Stimulated activated CD4-positive, alpha-beta T cell treated with anti-CD3 and anti-CD28 coated beads, Interleukin-2, amount 100 ng/mL, for 48 hours (primary cell): ENCODE results near the gene EBNA1BP2.
"Not testable (repeated sequence)": the region's sequence is repeated elsewhere in the genome, so short reads cannot be mapped to it uniquely, and the experiment has no call there.

Experiments used
- DNase-seq, 2 donors: peaks; one replicate each; pipeline ENCODE4 v3.0.0-alpha.2; 2020

The EBNA1BP2 gene

GRCh38 chr1:43171876-43172526 is at the start of gene EBNA1BP2, which contains the start of gene CFAP57:
EBNA1BP2 (minus strand) TSS chr1:43172290; CDS start chr1:43172118, 172 bp downstream.
CFAP57 (plus strand) TSS chr1:43172330; CDS start chr1:43172754, 424 bp downstream.
- peak; percentile 79 to 87 for DNase-seq

DNA sequence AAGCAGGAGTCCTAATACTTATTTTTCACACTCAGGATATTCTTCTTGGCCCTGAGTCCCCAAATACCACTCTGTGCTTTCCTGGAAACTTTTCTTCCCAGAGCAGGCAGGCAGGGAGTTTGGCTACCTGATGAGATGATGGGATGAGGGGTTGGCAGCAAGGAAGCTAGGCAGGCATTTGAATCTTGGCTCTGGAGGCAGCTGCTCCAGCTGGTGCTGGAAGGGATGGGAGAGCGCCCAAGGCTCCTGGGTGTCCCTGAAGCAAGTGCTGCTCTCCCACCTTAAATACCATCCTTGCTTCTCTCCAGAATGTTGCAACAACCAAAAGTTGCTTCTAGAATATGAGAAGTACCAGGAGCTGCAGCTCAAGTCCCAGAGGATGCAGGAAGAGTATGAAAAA is 49.7 kb upstream of the EBNA1BP2 start:
- DNase-seq, result no peak

DNA sequence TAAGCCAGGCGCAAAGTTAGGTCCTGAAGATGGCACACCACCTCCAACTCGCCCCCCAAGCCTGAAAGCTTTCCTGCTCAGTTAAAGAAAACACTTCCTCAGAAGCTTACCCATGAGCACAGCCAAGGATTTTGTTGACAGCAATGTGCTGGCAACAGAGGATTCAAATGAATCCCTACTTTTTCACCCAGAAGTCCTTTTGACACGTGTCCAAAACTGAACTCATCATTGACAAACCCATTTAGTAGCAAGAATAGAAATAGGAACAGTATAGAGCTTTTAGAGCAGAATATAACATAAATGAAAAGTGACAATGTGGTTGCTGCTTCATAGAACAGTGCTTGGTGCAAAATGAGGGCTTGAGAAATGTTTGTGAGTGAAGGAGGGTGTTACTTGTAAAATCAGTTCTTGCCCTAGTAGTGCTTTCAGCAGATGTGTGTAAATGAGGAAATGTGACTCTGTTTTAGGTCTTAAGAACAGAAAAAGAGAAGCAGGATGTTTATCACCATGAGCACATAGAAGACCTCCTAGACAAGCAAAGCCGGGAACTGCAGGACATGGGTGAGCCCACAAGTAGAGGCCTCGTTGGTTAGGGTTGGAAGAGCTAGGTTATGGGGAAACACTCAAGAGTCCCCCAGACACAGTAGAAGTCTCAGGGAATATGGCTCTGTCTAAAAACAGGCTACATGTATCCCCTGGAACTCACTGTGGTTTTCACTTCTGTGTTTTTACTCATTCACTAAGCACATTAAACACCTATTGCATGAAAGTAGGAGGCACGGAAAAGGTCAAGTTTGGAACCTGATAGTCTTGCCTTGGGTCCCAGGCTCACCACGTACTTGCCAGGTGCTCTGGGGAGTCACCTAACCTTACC is 49.1 kb upstream of the EBNA1BP2 start:
- no peak for DNase-seq

DNA sequence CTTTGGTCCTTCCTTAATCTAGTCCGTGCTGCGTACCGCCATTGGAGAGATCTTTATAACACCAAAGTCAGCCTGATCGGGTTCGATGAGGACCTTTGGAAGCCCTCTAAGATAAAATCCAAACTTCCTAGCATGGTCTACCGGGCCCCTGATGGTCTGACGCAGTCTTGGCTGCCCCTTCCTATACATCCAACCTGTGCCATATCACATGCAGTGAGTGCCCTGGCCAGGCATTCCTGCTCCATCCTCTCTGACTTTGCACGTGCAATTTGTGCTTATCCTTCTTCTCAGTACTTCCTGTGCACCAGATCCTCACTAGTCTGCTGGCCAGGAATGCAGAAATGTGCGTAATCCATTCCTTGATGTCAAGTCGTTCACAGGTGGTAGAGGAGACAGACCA is 45.7 kb upstream of the EBNA1BP2 start:
- DNase-seq, result no peak

- DNase-seq, result no peak
These were observed 42.7 kb upstream of the EBNA1BP2 start for GRCh38 chr1:43214501-43215444.

- not testable (repeated sequence) for DNase-seq
These were observed 36.2 kb upstream of the EBNA1BP2 start for GRCh38 chr1:43208277-43208676.

DNA sequence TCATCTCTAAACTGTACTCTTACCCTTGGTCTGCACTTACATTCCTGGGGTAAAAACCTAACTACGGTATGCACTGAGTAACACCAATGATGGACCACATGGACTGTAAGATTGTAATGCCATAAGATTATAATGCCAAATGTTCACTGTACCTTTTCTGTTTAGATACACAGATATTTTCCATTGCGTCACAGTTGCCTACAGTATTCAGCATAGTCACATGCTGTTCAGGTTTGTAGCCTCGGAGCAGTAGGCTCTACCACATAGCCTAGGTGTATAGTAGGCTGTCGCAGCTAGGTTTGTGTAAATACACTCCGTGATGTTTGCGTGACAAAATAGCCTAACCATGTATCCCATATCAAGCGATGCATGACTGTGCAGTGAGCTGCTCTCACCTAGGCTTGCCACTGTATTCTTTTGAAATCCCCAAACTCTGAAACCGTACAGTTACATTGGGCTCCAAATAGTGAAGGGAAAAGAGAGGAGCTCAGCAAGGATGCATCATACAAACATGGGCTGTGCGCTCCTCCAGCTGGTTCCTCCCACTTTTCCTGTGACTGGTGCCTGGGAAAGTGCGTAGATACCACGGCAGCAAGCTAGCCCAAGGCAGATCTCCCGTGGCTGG is 35.3 kb upstream of the EBNA1BP2 start:
- DNase-seq, result no peak

DNA sequence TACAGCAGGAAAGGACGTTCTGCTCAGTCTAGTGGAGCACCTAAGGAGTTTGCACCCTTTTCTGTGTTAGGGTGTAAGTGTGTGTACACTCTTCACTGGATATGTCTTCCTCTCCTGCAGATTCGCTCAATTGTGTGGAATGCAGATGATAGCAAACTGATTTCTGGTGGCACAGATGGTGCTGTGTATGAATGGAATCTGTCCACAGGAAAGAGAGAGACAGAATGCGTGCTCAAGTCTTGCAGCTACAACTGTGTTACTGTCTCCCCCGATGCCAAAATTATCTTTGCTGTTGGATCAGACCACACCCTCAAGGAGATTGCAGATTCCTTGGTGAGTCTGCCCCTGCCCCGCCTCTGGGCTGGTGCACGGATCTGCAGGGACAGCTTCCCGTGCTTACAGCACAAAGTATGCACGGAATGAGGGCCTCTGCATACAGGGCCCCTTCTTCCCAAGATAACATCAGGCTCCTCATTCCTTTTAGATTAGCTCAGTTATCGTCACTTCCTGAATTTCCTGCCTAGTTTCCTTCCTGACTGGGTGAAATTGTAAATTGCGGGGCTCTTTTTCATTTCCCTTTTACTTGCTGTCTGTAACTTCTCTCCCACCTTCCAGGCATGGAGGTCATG is 34.6 kb upstream of the EBNA1BP2 start:
- no peak for DNase-seq

DNA sequence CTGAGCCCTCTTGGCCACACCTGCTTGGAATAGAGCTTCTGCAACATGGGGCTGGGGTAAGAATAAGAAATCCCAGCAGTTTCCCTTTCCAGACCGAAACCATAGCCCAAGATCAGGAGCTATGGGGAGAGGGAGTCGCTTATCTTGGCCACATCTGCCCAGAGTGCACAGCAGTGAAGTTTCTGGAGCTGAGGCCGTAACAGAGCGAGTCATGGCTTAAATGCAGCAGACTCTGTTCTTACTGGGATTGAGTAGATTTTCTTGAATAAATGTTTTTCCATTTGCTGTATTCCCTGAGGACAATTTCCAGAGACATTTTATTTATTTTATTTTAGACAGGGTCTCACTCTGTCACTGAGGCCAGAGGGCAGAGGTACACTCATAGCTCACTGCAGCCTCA is 33.6 kb upstream of the EBNA1BP2 start:
- no peak for DNase-seq

GRCh38 chr1:43204394-43204793 is 32.3 kb upstream of the EBNA1BP2 start:
- no peak for DNase-seq

GRCh38 chr1:43203859-43204258 is 31.8 kb upstream of the EBNA1BP2 start:
- no peak for DNase-seq

DNA sequence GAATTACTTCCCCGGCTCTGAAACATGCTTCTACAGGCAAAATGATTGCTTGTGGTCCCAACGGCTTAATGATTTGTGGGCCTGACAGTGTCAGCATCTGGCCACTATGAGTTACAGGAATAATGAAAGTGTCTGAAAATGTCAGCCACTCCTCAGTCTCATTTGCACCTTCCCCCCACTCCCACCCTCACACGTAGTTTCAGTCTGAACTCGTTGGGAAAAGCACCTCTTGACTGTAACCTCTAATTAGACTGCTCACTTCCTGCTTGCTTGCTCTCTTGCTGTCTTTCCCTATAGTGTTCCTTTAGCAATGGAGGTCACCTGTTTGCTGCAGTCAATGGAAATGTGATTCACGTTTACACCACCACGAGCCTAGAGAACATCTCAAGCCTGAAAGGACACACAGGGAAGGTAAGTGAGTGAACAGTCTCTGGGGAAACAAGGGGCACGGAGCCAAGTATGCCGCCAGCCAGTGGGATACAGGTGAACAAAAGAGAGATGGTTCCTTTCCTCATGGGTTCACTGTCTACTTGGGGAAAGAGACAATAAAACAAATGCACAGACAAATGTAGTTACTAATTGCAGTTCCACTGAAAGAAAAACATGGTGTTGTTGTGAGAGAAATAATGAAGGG is 27.1 kb upstream of the EBNA1BP2 start:
- DNase-seq, result no peak

GRCh38 chr1:43197343-43198127 is 25.4 kb upstream of the EBNA1BP2 start:
- DNase-seq, result no peak

- no peak for DNase-seq
These were observed 22.4 kb upstream of the EBNA1BP2 start for GRCh38 chr1:43194509-43194908.

GRCh38 chr1:43188106-43188505 is 16.0 kb upstream of the EBNA1BP2 start:
- DNase-seq, result no peak

DNA sequence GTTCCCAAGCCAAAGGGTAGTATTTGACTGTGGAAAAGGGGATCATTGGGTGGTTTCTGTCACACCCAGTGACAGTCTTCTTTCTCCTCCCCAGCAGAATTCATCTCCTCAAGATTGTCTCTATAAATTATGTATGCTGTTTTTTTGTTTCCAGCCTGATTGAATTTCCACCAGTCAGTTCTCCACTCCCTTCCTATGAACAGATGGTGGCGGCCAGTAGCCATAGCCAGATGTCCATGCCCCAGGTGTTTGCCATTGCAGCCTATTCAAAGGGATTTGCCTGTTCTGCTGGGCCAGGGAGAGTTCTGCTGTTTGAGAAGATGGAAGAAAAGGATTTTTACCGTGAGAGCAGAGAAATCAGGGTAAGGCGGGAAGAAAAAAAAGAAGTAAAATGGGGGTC is 12.9 kb upstream of the EBNA1BP2 start:
- no peak for DNase-seq

- no peak for DNase-seq
These were observed 12.3 kb upstream of the EBNA1BP2 start for GRCh38 chr1:43184388-43184787.

- DNase-seq, result no peak
These were observed 5.6 kb upstream of the EBNA1BP2 start for GRCh38 chr1:43177691-43178090.

GRCh38 chr1:43174873-43175272 is 2.8 kb upstream of the EBNA1BP2 start:
- DNase-seq, result no peak

- peak; percentile 67 to 79 for DNase-seq
These were observed 460 bp upstream of the EBNA1BP2 start for GRCh38 chr1:43172527-43172972.
